Measurements from ENCODE around the gene TULP3. TPM values are rescaled to one million over a fixed set of nuclear protein-coding genes. Genes with fewer than 3 reads are reported as not detected.

Gene TULP3
- total and polyA plus RNA-seq, 10 donors: 3.5 to 15.7 (median 12.8) TPM

DNA sequence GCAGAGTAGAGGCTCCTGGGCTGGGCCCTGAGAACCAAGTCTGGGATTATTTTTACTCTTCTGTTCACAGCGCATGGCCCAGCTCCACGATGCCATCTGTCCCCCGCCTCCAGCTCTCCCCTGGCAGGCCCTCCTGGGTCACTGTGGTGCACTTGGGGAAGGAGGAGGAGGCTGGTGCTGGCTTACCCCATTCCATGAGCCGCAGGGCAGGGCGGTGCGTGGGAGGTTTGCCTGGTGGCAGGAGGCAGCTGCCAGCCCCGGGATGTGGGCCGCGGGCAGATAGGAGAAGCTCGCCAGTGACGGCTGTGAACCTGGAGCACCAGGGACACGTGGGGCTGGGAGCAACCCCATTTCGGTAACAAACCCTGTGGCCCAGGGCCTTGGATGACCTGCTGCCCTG, 91.7 kb downstream of the TULP3 start:
- no peak for DNase-seq
- intact Hi-C loops (cut with DNase I; ENCODE audit: low total_unique reads): no loop called here
- Histone ChIP-seq H3K27me3 (replicated peaks in 1 of 7) (no peaks in the 10 kb centered on the region), H3K27ac (no peak overlapping the region), H3K9me3 (no peaks in the 10 kb centered on the region), H3K4me1 (no peaks in the 10 kb centered on the region), H3K36me3 (peaks cover 0 to 17% (median 0%) of the 10 kb centered on the region in 6 donors), H3K4me3 (no peak overlapping the region)
- no peak for TF ChIP-seq POLR2AphosphoS5 (IDR thresholded peaks at IDR 0.05)
- TF ChIP-seq, protein P1, sequence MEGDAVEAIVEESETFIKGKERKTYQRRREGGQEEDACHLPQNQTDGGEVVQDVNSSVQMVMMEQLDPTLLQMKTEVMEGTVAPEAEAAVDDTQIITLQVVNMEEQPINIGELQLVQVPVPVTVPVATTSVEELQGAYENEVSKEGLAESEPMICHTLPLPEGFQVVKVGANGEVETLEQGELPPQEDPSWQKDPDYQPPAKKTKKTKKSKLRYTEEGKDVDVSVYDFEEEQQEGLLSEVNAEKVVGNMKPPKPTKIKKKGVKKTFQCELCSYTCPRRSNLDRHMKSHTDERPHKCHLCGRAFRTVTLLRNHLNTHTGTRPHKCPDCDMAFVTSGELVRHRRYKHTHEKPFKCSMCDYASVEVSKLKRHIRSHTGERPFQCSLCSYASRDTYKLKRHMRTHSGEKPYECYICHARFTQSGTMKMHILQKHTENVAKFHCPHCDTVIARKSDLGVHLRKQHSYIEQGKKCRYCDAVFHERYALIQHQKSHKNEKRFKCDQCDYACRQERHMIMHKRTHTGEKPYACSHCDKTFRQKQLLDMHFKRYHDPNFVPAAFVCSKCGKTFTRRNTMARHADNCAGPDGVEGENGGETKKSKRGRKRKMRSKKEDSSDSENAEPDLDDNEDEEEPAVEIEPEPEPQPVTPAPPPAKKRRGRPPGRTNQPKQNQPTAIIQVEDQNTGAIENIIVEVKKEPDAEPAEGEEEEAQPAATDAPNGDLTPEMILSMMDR (IDR thresholded peaks at IDR 0.05 in 8 of 11, conservative IDR thresholded peaks at IDR 0.05 in 3 of 11): no peak
- TF ChIP-seq POLR2A (IDR thresholded peaks at IDR 0.05): no peak
- WGBS, 5 donors: 90 to 96% (median 94%) methylated on average over 11 to 13 of the region's 13 CpGs

DNA sequence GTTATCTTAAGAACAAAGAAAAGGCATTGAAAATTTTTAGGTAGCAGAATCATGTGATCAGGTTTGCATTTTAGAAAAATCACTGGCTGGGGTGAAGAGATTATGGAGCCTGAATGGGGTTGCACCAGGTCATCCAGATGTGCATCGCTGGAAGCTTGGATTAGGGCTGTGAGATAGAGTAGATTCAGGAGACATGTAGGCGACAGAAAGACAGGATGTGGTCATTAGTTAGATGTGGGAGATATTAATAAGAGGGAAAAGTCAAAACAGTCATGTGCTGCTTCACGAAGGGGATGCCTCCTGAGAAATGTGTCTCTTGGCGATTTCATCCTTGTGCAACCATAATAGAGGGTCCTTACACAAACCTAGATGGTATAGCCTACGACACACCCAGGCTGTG, 93.6 kb downstream of the TULP3 start:
- peaks cover 0 to 5% (median under 1%) of the 10 kb centered on the region in 8 donors for H3K9me3 ChIP-seq
- no peak for DNase-seq
- H3K4me3 ChIP-seq: no peak overlapping the region
- no peaks in the 10 kb centered on the region for H3K27me3 ChIP-seq (replicated peaks in 1 of 7)
- H3K36me3 ChIP-seq: peaks cover 0 to 14% (median 0%) of the 10 kb centered on the region in 6 donors
- H3K27ac ChIP-seq: no peak overlapping the region
- no peaks in the 10 kb centered on the region for H3K4me1 ChIP-seq
- WGBS, 5 donors: 61 to 71% (median 65%) methylated on average over 5 of the region's 5 CpGs
- intact Hi-C loops (cut with DNase I; ENCODE audit: low total_unique reads): no loop called here
- TF ChIP-seq POLR2AphosphoS5 (IDR thresholded peaks at IDR 0.05): no peak
- TF ChIP-seq POLR2A (IDR thresholded peaks at IDR 0.05): no peak
- TF ChIP-seq, protein P1 (IDR thresholded peaks at IDR 0.05 in 8 of 11, conservative IDR thresholded peaks at IDR 0.05 in 3 of 11): no peak

DNA sequence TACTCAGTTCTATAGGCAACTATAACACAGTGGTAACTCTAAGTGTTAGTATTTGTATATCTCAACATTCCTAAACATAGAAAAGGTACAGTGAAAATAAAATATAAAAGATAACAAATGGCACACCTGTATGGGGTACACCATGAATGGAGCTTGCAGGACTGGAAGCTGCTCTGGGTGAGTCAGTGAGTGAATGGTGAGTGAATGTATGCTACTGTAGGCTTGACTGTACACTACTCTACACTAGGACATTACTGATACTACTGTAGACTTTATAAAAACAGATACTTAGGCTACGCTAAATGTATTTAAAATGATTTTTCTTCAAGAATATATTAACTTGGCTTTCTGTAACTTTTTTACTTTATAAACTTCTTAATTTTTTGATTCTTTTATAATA, 94.0 kb downstream of the TULP3 start:
- DNase-seq: no peak
- Histone ChIP-seq H3K36me3 (peaks cover 0 to 10% (median 0%) of the 10 kb centered on the region in 6 donors), H3K27ac (no peak overlapping the region), H3K4me3 (no peak overlapping the region), H3K4me1 (no peaks in the 10 kb centered on the region), H3K9me3 (peaks cover 0 to 10% (median 5%) of the 10 kb centered on the region in 8 donors), H3K27me3 (replicated peaks in 1 of 7) (no peaks in the 10 kb centered on the region)
- intact Hi-C loops (cut with DNase I; ENCODE audit: low total_unique reads): no loop called here
- TF ChIP-seq POLR2A (IDR thresholded peaks at IDR 0.05) (no peak), POLR2AphosphoS5 (IDR thresholded peaks at IDR 0.05) (no peak)
- TF ChIP-seq, protein P1 (IDR thresholded peaks at IDR 0.05 in 8 of 11, conservative IDR thresholded peaks at IDR 0.05 in 3 of 11): no peak
- 94 to 100% (median 95%) methylated on average over 1 of the region's 1 CpG for WGBS, 5 donors

DNA sequence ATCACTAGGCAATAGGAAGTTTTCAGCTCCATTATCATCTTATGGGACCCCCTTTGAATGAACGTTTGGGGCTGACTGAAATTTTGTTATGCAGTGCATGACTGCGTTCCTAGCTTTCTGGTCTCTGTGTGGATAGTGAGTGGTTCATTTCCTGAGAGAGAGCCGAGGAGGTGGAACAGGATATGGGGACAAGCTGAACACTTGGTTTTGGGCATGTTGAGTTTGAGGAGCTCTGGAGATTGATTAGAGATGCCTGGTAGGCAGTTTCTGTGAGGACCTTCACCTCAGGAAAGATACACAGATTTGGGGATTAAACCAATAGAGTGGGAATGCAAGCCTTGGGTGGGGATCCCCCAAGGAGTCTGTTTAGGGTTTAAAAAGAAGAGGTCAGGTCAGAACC, 96.2 kb downstream of the TULP3 start:
- peaks cover 0 to 15% (median 10%) of the 10 kb centered on the region in 8 donors for H3K9me3 ChIP-seq
- H3K4me3 ChIP-seq: no peak overlapping the region
- H3K36me3 ChIP-seq: peaks cover 0 to 6% (median 0%) of the 10 kb centered on the region in 6 donors
- no peak overlapping the region for H3K27ac ChIP-seq
- H3K4me1 ChIP-seq: no peaks in the 10 kb centered on the region
- no peak for DNase-seq
- H3K27me3 ChIP-seq (replicated peaks in 1 of 7): no peaks in the 10 kb centered on the region
- WGBS, 5 donors: 67 to 80% (median 73%) methylated on average over 3 of the region's 3 CpGs
- TF ChIP-seq POLR2AphosphoS5 (IDR thresholded peaks at IDR 0.05): no peak
- TF ChIP-seq, protein P1 (IDR thresholded peaks at IDR 0.05 in 8 of 11, conservative IDR thresholded peaks at IDR 0.05 in 3 of 11): no peak
- no peak for TF ChIP-seq POLR2A (IDR thresholded peaks at IDR 0.05)
- intact Hi-C loops (cut with DNase I; ENCODE audit: low total_unique reads): no loop called here

Measured in spleen (tissue), 11 donors.